Activated CD4-positive, alpha-beta T cell treated with anti-CD3 and anti-CD28 coated beads, Interleukin-2, amount 50 U/mL, for 1 hour (primary cell): ENCODE measurements around the gene THOC2.

Experiments
- DNase-seq: peaks from one replicate; pipeline ENCODE4 v3.0.0-alpha.2; 2020

THOC2 gene

GRCh38 chrX:123562342-123563146, 170.3 kb downstream of the THOC2 start:
- DNase-seq = no peak

- no peak for DNase-seq
Observed at GRCh38 chrX:123561439-123562215, 171.2 kb downstream of the THOC2 start.

- DNase-seq = no peak
Observed at GRCh38 chrX:123550829-123551228, 182.0 kb downstream of the THOC2 start.
